K562 (cell line): ENCODE data around the gene NPR1. TPM values are rescaled to one million over a fixed set of nuclear protein-coding genes. Genes with fewer than 3 reads are reported as not detected.
A peak's percentile ranks its signal among the peaks of the same experiment; 100 is the strongest.

Source experiments
- ATAC-seq: fragments of 200-7000 bp; cut with Tn5 transposase; 3 replicates; pipeline ENCODE4 v1.9.1; 2020; ENCODE audit warnings: moderate library complexity
- BruUV-seq: library from RNA; stranded (reverse); fragments of 400-500 nt; replicated peaks from 2 replicates; lab custom pipeline; 2021; lab: Mats Ljungman, UMichigan
- CTCF ChIA-PET: fragments of 300-600 bp; formaldehyde crosslinking; extraction: SDS; loops from one replicate; lab custom pipeline; 2021; ENCODE audit warnings: low intra/inter-chr PET ratio; lab: Yijun Ruan, JAX
- POLR2A ChIA-PET: fragments of 300-600, 350-650 bp; sonication (Branson Sonifier 250); formaldehyde crosslinking; extraction: SDS; loops from one replicate; lab custom pipeline; 2021; ENCODE audit warnings: antibody characterized with exemption, inconsistent platforms; lab: Yijun Ruan, JAX
- DNase-seq, 4 experiments: peaks; one replicate each; pipeline versions ENCODE4 v3.0.0 to v3.0.0-alpha.2; 2011 to 2018; ENCODE audit warnings: low spot score in 3 of 4, mixed read lengths in 3 of 4; ENCODE audit errors: extremely low read depth in 1 of 4
- FAIRE-seq: peaks from 2 replicates; lab custom pipeline; 2011; peaks lifted over from hg19 to GRCh38; lab: Jason Lieb, UNC
- H2AFZ ChIP-seq: 2 replicates; pipeline ENCODE4 v1.6.0; 2011; ENCODE audit warnings: low read depth, low read length, control low read depth, inconsistent platforms
- H3K27ac ChIP-seq: fragments of 200-600 bp; 3 replicates; pipeline ENCODE4 v1.8.0; 2011; ENCODE audit warnings: low read depth, mild to moderate bottlenecking, control low read depth, inconsistent platforms, low read length, moderate library complexity, mixed read lengths; ENCODE audit errors: extremely low read depth
- H3K27me3 ChIP-seq, 2 experiments: fragments of 300-600 bp in 1 of 2; 2 replicates in 1 of 2; 3 replicates in 1 of 2; pipeline versions ENCODE4 v1.6.0 to v1.8.0; 2011; ENCODE audit warnings: inconsistent platforms in 2 of 2, low read length in 2 of 2, mild to moderate bottlenecking in 1 of 2, mixed read lengths in 1 of 2, moderate library complexity in 1 of 2; ENCODE audit not compliant: control insufficient read depth in 2 of 2, insufficient read depth in 2 of 2
- H3K36me3 ChIP-seq: fragments of 300-600 bp; 3 replicates; pipeline ENCODE4 v1.8.0; 2011; ENCODE audit warnings: mild to moderate bottlenecking, low read length, inconsistent platforms; ENCODE audit not compliant: control insufficient read depth, insufficient read depth
- H3K4me1 ChIP-seq, 2 experiments: fragments of 200-600 bp in 1 of 2; replicated peaks in 1 of 2; 2 replicates in 1 of 2; 3 replicates in 1 of 2; pipeline versions ENCODE4 v1.5.1 to v1.8.0; 2011; ENCODE audit warnings: inconsistent platforms in 2 of 2, low read length in 2 of 2, mild to moderate bottlenecking in 1 of 2, mixed read lengths in 1 of 2, moderate library complexity in 1 of 2; ENCODE audit not compliant: control insufficient read depth in 2 of 2, insufficient read depth in 2 of 2
- H3K4me2 ChIP-seq: 2 replicates; pipeline ENCODE4 v1.6.1; 2011; ENCODE audit warnings: low read length, control low read depth, inconsistent platforms, mixed read lengths; ENCODE audit not compliant: insufficient read depth
- H3K4me3 ChIP-seq: fragments of 200-600 bp; sonication (generic), shearing (Covaris generic); 2 replicates; pipeline ENCODE4 v1.5.1; 2016; ENCODE audit warnings: control low read depth, inconsistent platforms
- H3K79me2 ChIP-seq: fragments of 200-600 bp; 3 replicates; pipeline ENCODE4 v1.8.0; 2011; ENCODE audit warnings: low read length, inconsistent platforms; ENCODE audit not compliant: control insufficient read depth, insufficient read depth
- H3K9ac ChIP-seq, 2 experiments: 2 replicates each; pipeline versions ENCODE4 v1.6.0 to v1.6.1; 2011; ENCODE audit warnings: low read depth in 2 of 2, low read length in 2 of 2, control low read depth in 1 of 2, inconsistent platforms in 1 of 2, mild to moderate bottlenecking in 1 of 2, mixed read lengths in 1 of 2; ENCODE audit not compliant: insufficient read depth in 1 of 2
- H3K9me1 ChIP-seq: one replicate; pipeline ENCODE4 v1.6.0; 2011; ENCODE audit warnings: inconsistent platforms, mild to moderate bottlenecking, low read length, moderate library complexity; ENCODE audit not compliant: control insufficient read depth, insufficient read depth
- H3K9me3 ChIP-seq: replicated peaks from 2 replicates; pipeline ENCODE4 v1.5.1; 2011; ENCODE audit warnings: low read depth, low read length, inconsistent platforms; ENCODE audit not compliant: control insufficient read depth, insufficient read depth
- H4K20me1 ChIP-seq: replicated peaks from 2 replicates; pipeline ENCODE4 v1.6.1; 2011; ENCODE audit warnings: low read length, inconsistent platforms, mixed read lengths; ENCODE audit not compliant: control insufficient read depth, insufficient read depth
- ASH1L ChIP-seq: fragments of 450-650 bp; IDR thresholded peaks from 2 replicates; pipeline ENCODE4 v1.6.1; 2018; ENCODE audit warnings: borderline replicate concordance, mild to moderate bottlenecking, low read depth; ENCODE audit not compliant: partially characterized antibody
- BRF1 ChIP-seq: IDR thresholded peaks from 3 replicates; pipeline ENCODE4 v1.6.1; 2011; ENCODE audit warnings: borderline replicate concordance, mild to moderate bottlenecking; ENCODE audit not compliant: insufficient read length; ENCODE audit errors: extremely low read depth
- NCOA4 ChIP-seq: fragments of 450-650 bp; IDR thresholded peaks from 2 replicates; pipeline ENCODE4 v1.6.1; 2018; ENCODE audit warnings: mild to moderate bottlenecking; ENCODE audit not compliant: partially characterized antibody
- RFX7 ChIP-seq: fragments of 250-450 bp; sonication (Bioruptor Pico); IDR thresholded peaks from 2 replicates; pipeline ENCODE4 v1.5.1; 2021; ENCODE audit warnings: mild to moderate bottlenecking
- STAT5A ChIP-seq: IDR thresholded peaks from 2 replicates; pipeline ENCODE4 v1.6.1; 2012; ENCODE audit warnings: low read length, inconsistent platforms, borderline replicate concordance
- ZNF212 ChIP-seq: fragments of 450-650 bp; formaldehyde crosslinking; IDR thresholded peaks from 2 replicates; pipeline ENCODE4 v1.4.0; 2020; ENCODE audit warnings: mild to moderate bottlenecking
- WGBS: fragments of 100-300 bp; shearing (Covaris generic); methylation state at CpG from one replicate; pipeline ENCODE4 v1.1.6; 2016; ENCODE audit warnings: low coverage, mixed read lengths; ENCODE audit not compliant: insufficient coverage; ENCODE audit errors: missing lambda C conversion rate; 5-methylcytosine and 5-hydroxymethylcytosine counted together
- in situ Hi-C: fragments of 300-500 bp; cut with MboI; formaldehyde crosslinking; loops from 4 replicates; pipeline ENCODE4 v1.15.0; 2018; ENCODE audit warnings: inconsistent platforms, mixed read lengths
- intact Hi-C: fragments of 100-400 bp; cut with micrococcal nuclease; formaldehyde crosslinking; loops from 2 replicates; pipeline ENCODE4 v1.14.2; 2022
- polyA plus RNA-seq, 8 experiments: library from polyadenylated mRNA; depleted of rRNA in 4 of 8; stranded (reverse) in 5 of 8; unstranded in 3 of 8; fragments of >200 nt; fragmentation: Nextera tagmentation in 2 of 8; fragmentation: Illumina TruSeq in 1 of 8; extraction: Ambion mirVana in 2 of 8; extraction: Trizol in 1 of 8; gene quantifications; 2 replicates each; pipeline versions ENCODE4 v1.2.1 to v1.2.3, GENCODE V29; 2011 to 2014; ENCODE audit warnings: inconsistent platforms in 1 of 8, missing spikeins in 1 of 8
- total RNA-seq, 7 experiments: library from RNA; depleted of rRNA in 6 of 7; stranded (reverse); fragments of >200 nt in 6 of 7; fragmentation: Illumina TruSeq in 2 of 7; extraction: Trizol in 2 of 7; gene quantifications; 2 replicates each; pipeline versions ENCODE4 v1.2.1 to v1.2.3, GENCODE V29; 2011 to 2021; ENCODE audit warnings: low replicate concordance in 1 of 7
- TF ChIP-seq, protein P1 (sequence below), 2 experiments: fragments of 450-650 bp in 1 of 2; sonication (generic) in 1 of 2; formaldehyde crosslinking in 1 of 2; IDR thresholded peaks; 2 replicates each; pipeline versions ENCODE4 v1.7.1 to v1.9.0; 2016 to 2022; ENCODE audit warnings: inconsistent platforms in 1 of 2, mild to moderate bottlenecking in 1 of 2, missing genetic modification reagents in 1 of 2
- TF ChIP-seq, protein P2 (sequence below): fragments of 250-450 bp; sonication (Bioruptor Pico); IDR thresholded peaks from 2 replicates; pipeline ENCODE4 v1.5.0; 2021
- TF ChIP-seq, protein P3 (sequence below): sonication (generic); formaldehyde crosslinking; IDR thresholded peaks from 2 replicates; pipeline ENCODE4 v1.8.1; 2023; ENCODE audit warnings: mild to moderate bottlenecking, missing genetic modification reagents

Gene NPR1
- total and polyA plus RNA-seq, 9 of the 15 experiments (the other 6 are each of a cell fraction or from before 2014, with no cell fraction given) = 0.05 to 0.16 (median 0.06) TPM; not detected in 6

DNA sequence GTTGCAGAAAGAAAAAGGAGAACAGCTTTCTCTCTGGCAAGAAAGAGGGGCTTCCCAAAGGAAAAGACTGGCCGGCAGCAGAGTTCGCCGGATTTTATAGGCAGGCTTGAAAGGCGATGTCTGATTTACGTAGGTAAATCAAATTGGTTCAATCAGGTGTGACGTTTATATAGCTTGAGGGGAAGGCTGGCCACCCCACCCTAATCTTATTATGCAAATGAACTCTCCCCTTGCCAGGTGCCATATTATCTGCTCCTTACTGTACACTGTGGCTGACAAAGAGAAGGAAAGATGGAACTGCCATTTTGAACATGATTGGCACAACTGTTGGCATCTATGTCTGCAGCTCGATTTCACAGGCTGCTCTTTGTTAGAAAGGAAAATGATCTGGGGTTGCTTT, 32.5 kb downstream of the NPR1 start:
- H3K27ac ChIP-seq = no peak overlapping the region
- peaks cover 0 to 10% of the 10 kb centered on the region in 2 experiments; a peak in 3 of 5 replicates for H3K4me1 ChIP-seq
- ChIA-PET POLR2A (interaction anchor here (0.6 kb wide), 1 partner anchor 47 kb away, joined by 3 read pairs; no protein-coding TSS in a partner anchor), CTCF (no interaction called here)
- intact Hi-C loops = no loop called here
- DNase-seq = no peak
- no peaks in the 10 kb centered on the region for H3K27me3 ChIP-seq
- no peaks in the 10 kb centered on the region for H3K79me2 ChIP-seq
- 29% methylated on average over 7 of the region's 7 CpGs for WGBS
- no peaks in the 10 kb centered on the region for H3K36me3 ChIP-seq
- no peaks in the 10 kb centered on the region for H3K9me1 ChIP-seq
- no peak for ATAC-seq
- H3K9ac ChIP-seq = no peak overlapping the region
- H3K4me2 ChIP-seq = no peak overlapping the region
- in situ Hi-C loops = no loop called here
- no peaks in the 10 kb centered on the region for H3K9me3 ChIP-seq
- BruUV-seq = no TSS peak
- no peaks in the 10 kb centered on the region for H4K20me1 ChIP-seq
- FAIRE-seq = no peak
- peak overlapping the region; percentile 11; the same call in 1 of the 2 replicates for H2AFZ ChIP-seq
- H3K4me3 ChIP-seq = no peak overlapping the region
- no peak for TF ChIP-seq NCOA4
- no peak for TF ChIP-seq ZNF212
- no peak for TF ChIP-seq STAT5A
- TF ChIP-seq, protein P1, sequence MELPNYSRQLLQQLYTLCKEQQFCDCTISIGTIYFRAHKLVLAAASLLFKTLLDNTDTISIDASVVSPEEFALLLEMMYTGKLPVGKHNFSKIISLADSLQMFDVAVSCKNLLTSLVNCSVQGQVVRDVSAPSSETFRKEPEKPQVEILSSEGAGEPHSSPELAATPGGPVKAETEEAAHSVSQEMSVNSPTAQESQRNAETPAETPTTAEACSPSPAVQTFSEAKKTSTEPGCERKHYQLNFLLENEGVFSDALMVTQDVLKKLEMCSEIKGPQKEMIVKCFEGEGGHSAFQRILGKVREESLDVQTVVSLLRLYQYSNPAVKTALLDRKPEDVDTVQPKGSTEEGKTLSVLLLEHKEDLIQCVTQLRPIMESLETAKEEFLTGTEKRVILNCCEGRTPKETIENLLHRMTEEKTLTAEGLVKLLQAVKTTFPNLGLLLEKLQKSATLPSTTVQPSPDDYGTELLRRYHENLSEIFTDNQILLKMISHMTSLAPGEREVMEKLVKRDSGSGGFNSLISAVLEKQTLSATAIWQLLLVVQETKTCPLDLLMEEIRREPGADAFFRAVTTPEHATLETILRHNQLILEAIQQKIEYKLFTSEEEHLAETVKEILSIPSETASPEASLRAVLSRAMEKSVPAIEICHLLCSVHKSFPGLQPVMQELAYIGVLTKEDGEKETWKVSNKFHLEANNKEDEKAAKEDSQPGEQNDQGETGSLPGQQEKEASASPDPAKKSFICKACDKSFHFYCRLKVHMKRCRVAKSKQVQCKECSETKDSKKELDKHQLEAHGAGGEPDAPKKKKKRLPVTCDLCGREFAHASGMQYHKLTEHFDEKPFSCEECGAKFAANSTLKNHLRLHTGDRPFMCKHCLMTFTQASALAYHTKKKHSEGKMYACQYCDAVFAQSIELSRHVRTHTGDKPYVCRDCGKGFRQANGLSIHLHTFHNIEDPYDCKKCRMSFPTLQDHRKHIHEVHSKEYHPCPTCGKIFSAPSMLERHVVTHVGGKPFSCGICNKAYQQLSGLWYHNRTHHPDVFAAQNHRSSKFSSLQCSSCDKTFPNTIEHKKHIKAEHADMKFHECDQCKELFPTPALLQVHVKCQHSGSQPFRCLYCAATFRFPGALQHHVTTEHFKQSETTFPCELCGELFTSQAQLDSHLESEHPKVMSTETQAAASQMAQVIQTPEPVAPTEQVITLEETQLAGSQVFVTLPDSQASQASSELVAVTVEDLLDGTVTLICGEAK (IDR thresholded peaks at IDR 0.05) = no peak
- TF ChIP-seq, protein P1 (CRISPR knock-in tag; IDR thresholded peaks at IDR 0.05) = no peak
- no peak for TF ChIP-seq ASH1L
- TF ChIP-seq, protein P2, sequence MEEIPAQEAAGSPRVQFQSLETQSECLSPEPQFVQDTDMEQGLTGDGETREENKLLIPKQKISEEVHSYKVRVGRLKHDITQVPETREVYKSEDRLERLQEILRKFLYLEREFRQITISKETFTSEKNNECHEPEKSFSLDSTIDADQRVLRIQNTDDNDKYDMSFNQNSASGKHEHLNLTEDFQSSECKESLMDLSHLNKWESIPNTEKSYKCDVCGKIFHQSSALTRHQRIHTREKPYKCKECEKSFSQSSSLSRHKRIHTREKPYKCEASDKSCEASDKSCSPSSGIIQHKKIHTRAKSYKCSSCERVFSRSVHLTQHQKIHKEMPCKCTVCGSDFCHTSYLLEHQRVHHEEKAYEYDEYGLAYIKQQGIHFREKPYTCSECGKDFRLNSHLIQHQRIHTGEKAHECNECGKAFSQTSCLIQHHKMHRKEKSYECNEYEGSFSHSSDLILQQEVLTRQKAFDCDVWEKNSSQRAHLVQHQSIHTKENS (CRISPR knock-in tag) = no peak
- no peak for TF ChIP-seq BRF1
- TF ChIP-seq, protein P3, sequence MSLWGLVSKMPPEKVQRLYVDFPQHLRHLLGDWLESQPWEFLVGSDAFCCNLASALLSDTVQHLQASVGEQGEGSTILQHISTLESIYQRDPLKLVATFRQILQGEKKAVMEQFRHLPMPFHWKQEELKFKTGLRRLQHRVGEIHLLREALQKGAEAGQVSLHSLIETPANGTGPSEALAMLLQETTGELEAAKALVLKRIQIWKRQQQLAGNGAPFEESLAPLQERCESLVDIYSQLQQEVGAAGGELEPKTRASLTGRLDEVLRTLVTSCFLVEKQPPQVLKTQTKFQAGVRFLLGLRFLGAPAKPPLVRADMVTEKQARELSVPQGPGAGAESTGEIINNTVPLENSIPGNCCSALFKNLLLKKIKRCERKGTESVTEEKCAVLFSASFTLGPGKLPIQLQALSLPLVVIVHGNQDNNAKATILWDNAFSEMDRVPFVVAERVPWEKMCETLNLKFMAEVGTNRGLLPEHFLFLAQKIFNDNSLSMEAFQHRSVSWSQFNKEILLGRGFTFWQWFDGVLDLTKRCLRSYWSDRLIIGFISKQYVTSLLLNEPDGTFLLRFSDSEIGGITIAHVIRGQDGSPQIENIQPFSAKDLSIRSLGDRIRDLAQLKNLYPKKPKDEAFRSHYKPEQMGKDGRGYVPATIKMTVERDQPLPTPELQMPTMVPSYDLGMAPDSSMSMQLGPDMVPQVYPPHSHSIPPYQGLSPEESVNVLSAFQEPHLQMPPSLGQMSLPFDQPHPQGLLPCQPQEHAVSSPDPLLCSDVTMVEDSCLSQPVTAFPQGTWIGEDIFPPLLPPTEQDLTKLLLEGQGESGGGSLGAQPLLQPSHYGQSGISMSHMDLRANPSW (CRISPR knock-in tag) = no peak
- no peak for TF ChIP-seq RFX7 (CRISPR knock-in tag)
